AG04449 (cell line): ENCODE data around the gene SZT2.
"Not testable (repeated sequence)": the region's sequence is repeated elsewhere in the genome, so short reads cannot be mapped to it uniquely, and the experiment has no call there.

Experiments
- CTCF ChIA-PET: fragments of 350-600 bp; formaldehyde crosslinking; extraction: SDS; loops from one replicate; lab custom pipeline; 2021; ENCODE audit warnings: antibody characterized with exemption; lab: Yijun Ruan, JAX
- POLR2A ChIA-PET: fragments of 400-600, 350-600 bp; formaldehyde crosslinking; extraction: SDS; loops from one replicate; lab custom pipeline; 2020; ENCODE audit warnings: antibody characterized with exemption, inconsistent platforms; lab: Yijun Ruan, JAX
- DNase-seq: peaks from one replicate; pipeline ENCODE4 v3.0.0-alpha.2; 2010; ENCODE audit warnings: low read depth, low spot score
- H3K4me3 ChIP-seq: 2 replicates; pipeline ENCODE4 v1.5.1; 2011; ENCODE audit warnings: low read depth, mild to moderate bottlenecking, control low read depth, low read length
- TF ChIP-seq, protein P1 (sequence below): IDR thresholded peaks from one replicate; pipeline ENCODE4 v1.5.1; 2011; ENCODE audit warnings: mild to moderate bottlenecking, moderate library complexity, low read length, control low read depth, inconsistent platforms; ENCODE audit not compliant: insufficient read depth; ENCODE audit errors: missing control alignments

Gene SZT2

DNA sequence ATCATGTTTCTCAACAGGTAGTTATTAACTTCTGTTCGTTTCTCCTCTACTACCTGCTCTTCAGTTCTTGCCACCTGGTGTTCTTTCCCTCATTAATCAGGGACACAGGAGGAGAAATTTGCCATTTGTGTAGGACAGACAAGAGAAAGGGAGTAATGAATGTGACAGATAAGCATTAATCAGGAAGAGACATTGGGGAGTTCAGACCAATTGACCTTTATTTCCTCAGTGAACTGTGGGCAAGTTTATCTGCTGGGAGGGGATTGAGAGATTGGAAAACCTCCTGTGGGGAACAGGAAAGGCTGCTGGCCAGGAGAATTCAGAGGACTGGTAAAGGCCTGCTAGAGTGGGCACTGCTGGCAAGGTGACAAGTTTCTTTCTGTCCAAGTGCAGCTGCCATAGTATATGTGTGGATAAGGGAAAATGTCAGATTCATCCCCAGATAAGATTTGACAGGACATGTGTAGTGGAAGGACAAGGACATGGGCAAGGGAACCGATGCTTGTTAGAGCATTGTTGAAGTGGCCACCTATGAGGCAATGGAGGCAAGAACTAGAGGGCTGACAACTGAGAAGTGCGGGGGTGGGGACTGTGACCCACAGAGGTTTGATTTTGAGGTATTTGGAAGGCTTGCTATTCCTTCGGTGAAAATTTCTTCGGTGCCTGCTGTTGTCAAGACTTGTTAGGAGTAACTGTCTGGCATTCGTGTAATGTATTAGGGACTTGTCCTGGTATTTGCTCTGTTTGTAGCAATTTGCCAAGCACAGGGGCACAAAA lies 12.6 kb downstream of the SZT2 start:
- TF ChIP-seq, protein P1, sequence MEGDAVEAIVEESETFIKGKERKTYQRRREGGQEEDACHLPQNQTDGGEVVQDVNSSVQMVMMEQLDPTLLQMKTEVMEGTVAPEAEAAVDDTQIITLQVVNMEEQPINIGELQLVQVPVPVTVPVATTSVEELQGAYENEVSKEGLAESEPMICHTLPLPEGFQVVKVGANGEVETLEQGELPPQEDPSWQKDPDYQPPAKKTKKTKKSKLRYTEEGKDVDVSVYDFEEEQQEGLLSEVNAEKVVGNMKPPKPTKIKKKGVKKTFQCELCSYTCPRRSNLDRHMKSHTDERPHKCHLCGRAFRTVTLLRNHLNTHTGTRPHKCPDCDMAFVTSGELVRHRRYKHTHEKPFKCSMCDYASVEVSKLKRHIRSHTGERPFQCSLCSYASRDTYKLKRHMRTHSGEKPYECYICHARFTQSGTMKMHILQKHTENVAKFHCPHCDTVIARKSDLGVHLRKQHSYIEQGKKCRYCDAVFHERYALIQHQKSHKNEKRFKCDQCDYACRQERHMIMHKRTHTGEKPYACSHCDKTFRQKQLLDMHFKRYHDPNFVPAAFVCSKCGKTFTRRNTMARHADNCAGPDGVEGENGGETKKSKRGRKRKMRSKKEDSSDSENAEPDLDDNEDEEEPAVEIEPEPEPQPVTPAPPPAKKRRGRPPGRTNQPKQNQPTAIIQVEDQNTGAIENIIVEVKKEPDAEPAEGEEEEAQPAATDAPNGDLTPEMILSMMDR, result no peak
- no peak overlapping the region for H3K4me3 ChIP-seq
- ChIA-PET CTCF (interaction anchor here (4.7 kb wide), 1 partner anchor 12 kb away, joined by 28 read pairs; no protein-coding TSS in a partner anchor), POLR2A (no interaction called here)
- DNase-seq, result no peak

- TF ChIP-seq, protein P1, result no peak
- DNase-seq, result no peak
- no peak overlapping the region for H3K4me3 ChIP-seq
- ChIA-PET CTCF (interaction anchor here (4.7 kb wide), 1 partner anchor 10 kb away, joined by 28 read pairs; no protein-coding TSS in a partner anchor), POLR2A (no interaction called here)
Measured at GRCh38 chr1:43404353-43404752, 14.7 kb downstream of the SZT2 start.

GRCh38 chr1:43405219-43405875 lies 15.6 kb downstream of the SZT2 start:
- TF ChIP-seq, protein P1, result no peak
- no peak for DNase-seq
- ChIA-PET CTCF (interaction anchor here (4.7 kb wide), 1 partner anchor 9 kb away, joined by 28 read pairs; no protein-coding TSS in a partner anchor), POLR2A (no interaction called here)
- H3K4me3 ChIP-seq, result no peak overlapping the region

- H3K4me3 ChIP-seq, result no peak overlapping the region
- CTCF ChIA-PET, result interaction anchor here (1.3 to 4.7 kb wide), 2 partner anchors 8 to 179 kb away, joined by 3 to 28 read pairs; no protein-coding TSS in a partner anchor
- TF ChIP-seq, protein P1, result no peak
- no peak for DNase-seq
- POLR2A ChIA-PET, result no interaction called here
Measured at GRCh38 chr1:43405876-43406234, 16.2 kb downstream of the SZT2 start.

GRCh38 chr1:43410571-43410970 lies 20.9 kb downstream of the SZT2 start:
- ChIA-PET POLR2A (no interaction called here), CTCF (interaction anchor here (1.4 to 7.7 kb wide), 3 partner anchors 20 to 181 kb away, joined by 4 to 184 read pairs (median 4); no protein-coding TSS in a partner anchor)
- no peak for DNase-seq
- no peak overlapping the region for H3K4me3 ChIP-seq
- TF ChIP-seq, protein P1, result no peak

DNA sequence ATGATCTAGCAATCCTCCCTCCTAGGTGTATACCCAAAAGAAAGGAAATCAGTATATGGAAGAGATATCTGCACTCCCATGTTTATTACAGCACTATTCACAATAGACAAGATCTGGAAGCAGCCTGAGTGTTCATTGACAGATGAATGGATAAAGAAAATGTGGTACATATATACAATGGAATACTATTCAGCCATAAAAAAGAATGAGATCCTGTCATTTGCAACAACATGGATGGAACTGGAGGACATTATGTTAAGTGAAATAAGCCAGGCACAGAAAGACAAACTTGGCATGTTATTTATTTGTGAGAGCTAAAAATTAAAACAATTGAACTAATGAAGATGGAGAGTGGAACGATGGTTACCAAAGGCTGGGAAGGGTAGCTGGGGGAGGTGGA lies 23.7 kb downstream of the SZT2 start:
- ChIA-PET CTCF (interaction anchor here (1.2 to 7.7 kb wide), 8 partner anchors 9 to 190 kb away, joined by 3 to 184 read pairs (median 16); partner anchors contain the start of genes MED8 and SZT2), POLR2A (interaction anchor here (1.1 kb wide), 1 partner anchor 186 kb away, joined by 3 read pairs; no protein-coding TSS in a partner anchor)
- not testable (repeated sequence) for H3K4me3 ChIP-seq, DNase-seq
